HG02623 (cell line): Measurements from ENCODE around the gene TBC1D8.

Experiments
- ATAC-seq: cut with Tn5 transposase; IDR thresholded peaks from one replicate; pipeline ENCODE4 v1.9.1; 2021; ENCODE audit warnings: moderate library complexity; ENCODE audit not compliant: unreplicated experiment

TBC1D8 gene

DNA sequence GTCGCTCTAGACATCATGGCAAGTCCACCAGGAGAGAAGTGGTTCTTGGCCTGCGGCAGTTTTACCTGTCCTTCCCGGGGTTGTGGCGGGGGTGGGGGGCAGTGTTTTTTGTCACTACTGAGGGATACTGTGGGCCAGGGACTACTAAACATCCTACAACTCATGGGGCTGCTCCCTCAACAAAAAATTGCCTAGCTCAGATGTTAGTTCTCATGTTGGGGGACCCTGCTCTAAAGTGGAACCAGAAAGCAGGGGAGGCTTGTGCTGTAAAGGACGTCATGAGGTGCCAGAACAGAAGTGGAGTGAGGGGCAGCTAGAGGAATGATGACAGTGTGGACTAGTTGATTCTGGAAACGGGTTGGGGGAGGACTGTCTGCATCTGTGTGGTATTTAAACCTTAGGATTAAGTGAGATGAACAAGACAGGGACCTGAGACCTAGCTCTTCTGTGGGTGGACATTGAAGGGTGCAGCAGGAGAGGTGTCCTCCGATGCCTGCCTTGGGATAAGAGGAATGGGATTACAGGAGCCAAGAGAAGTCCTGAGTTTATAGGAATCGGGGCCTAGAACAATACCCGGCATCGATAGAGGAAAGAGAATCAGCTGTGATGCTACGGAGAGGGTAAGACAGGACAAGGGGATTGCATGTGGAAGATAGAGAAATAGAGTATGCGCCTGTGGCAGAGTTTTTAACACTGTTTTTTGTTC lies 146.4 kb downstream of the TBC1D8 start:
- ATAC-seq: no peak

- no peak for ATAC-seq
Measured at GRCh38 chr2:101003278-101003775, 147.9 kb downstream of the TBC1D8 start.

GRCh38 chr2:101002562-101003277 lies 148.5 kb downstream of the TBC1D8 start:
- no peak for ATAC-seq

- ATAC-seq: peak; percentile 97
Measured at GRCh38 chr2:101001691-101002561, 149.3 kb downstream of the TBC1D8 start, which contains the start of gene RPL31. TSS of gene RPL31 (plus strand) at chr2:101002289. CDS start at chr2:101002702, 413 bp downstream.

DNA sequence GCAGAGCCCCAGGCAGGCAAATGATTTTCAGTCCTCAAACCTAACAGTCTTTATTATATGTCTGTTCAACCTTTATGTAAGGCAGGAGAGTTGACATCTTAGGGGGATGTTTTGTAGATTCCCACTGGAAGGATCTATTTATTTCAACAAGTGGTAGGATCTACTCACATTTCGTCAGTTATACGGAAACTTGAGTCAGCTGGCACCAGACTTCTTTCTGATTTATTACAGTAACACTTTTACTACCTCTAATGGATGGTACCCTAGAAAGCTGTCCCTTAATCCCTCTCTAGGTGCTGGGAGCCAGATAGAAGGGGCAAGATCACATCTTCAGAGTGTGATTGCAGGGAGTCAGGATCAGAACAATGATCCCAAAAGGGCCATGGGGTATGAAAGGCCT lies 151.2 kb downstream of the TBC1D8 start:
- ATAC-seq: no peak

GRCh38 chr2:100998235-100998573 lies 153.0 kb downstream of the TBC1D8 start:
- ATAC-seq: no peak

DNA sequence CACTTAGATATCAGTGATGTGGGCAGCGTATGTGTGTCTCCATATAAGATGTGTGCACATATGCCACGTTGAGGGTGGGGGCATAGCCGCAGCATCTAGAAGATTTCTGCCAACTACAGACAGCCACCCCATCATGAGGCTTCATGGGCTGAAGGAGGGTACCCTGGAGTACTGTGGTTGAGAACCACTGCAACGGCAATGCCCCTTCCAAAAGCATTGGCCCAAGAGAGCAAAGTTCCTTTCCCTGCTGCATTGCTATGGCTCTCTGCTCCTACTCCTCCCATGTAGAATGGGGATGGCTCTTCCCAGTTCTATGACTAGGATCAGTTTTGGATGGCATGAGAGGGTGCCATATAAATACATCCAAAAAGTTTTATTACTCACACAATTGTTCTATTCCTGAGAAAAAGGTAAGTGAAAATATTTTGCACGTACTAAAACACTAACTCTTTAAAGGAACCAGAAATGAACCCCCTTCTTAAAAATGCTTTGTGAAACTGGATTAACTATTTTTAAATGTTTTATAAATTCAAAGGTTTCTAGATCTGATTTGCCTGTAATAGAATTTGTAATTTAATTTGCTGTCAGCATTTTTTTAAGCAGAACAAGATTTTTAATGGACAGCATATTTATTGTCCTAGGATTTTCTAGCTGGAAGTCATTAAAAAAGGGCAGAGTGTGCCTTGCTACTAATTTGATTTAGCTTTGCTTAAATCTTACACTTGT lies 153.5 kb downstream of the TBC1D8 start:
- ATAC-seq: no peak

GRCh38 chr2:100995309-100996075 lies 155.7 kb downstream of the TBC1D8 start:
- ATAC-seq: no peak

- ATAC-seq: no peak
Measured at GRCh38 chr2:100993294-100993693, 157.9 kb downstream of the TBC1D8 start.

DNA sequence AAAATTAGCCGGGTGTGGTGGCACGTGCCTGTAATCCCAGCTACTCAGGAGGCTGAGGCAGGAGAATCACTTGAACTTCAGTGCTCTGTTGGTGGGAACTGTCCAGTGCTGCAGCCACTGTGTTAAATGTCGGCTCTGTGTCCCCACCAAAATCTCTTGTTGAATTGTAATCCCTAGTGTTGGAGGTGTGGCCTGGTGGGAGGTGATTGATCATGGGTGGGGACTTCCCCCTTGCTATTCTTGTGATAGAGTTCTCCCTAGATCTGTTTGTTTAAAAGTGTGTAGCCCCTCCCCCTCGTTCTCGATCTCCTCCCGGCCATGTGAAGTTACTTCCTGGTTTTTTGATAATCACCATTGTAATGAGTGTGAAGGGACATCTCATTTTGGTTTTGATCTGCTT lies 158.9 kb downstream of the TBC1D8 start:
- no peak for ATAC-seq

DNA sequence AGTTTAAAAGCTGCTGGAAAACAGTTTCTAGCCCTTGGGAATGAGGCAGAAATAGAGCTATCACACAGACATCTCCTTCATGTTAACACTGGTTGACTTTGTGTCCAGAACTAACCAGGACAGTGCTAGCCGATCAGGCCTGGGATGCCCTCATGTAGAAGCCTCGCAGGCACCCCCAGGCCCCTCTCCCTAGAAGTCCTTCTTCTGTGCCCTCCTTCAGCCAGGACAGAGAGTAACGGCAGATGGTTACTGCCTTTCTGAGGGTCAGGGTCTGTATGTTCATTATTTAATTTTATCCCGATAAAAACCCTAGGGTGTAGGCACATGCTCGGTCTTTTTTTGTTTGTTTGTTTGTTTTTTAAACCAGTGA lies 159.8 kb downstream of the TBC1D8 start:
- no peak for ATAC-seq

DNA sequence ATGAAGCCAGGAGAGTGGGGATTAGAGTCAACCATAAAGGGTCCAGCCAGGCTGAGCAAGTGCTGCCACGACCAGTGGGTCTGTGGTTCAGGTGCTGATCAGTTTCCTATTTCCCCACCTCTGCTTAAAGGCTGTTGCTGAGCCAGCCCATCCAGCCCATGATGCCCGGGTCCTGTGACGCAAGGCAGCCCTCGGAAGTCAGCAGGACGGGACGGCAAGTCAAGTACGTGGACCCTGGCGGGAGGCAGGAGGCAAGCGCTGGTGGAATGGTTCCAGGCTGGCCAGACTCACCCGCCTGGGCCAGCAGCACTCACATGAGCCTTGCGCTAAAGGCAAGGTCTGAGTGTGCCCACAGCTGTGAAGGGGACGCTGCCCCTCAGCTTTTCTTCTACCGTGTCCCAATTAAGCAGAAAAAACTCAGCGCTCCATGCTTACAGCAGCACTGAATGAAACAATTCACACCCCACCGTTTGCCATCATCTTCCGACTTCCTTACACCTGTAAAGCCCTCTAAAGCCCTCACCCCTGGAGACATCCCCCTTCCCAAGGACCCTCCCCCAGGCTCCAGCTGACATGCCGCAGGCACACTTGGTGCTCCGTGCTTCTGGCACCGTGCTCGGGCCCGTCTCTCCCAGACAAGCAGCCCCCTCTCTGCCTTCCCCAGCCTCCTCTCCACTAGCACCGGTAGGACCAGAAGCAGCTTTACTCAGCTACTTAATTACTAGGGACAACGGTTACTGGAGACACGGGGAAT lies 160.4 kb downstream of the TBC1D8 start:
- ATAC-seq: no peak

GRCh38 chr2:100990166-100990565 lies 161.0 kb downstream of the TBC1D8 start:
- no peak for ATAC-seq

GRCh38 chr2:100989666-100990065 lies 161.5 kb downstream of the TBC1D8 start:
- ATAC-seq: no peak

- ATAC-seq: no peak
Measured at GRCh38 chr2:100988630-100989417, 162.4 kb downstream of the TBC1D8 start.

- ATAC-seq: no peak
Measured at GRCh38 chr2:100987974-100988373, 163.2 kb downstream of the TBC1D8 start.

DNA sequence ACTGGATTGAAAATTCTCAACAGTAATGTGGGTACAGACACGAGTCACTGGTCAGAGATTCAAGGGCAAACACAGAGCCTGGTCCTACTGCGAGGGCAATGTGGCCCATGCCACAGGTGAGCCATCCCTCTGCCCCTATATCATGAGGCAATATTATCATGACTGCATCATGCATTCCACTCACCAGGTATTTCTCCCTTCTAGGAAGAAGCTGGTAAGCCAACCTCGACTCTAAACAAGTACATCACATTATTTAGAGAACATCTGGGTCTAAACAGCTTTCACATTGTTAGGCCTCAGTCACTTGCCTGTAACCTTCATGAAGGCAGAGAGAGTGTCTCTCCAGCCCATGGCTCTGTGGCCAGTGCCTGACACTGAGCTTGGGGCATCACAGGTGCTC lies 163.6 kb downstream of the TBC1D8 start:
- no peak for ATAC-seq

- no peak for ATAC-seq
Measured at GRCh38 chr2:100986157-100986556, 165.0 kb downstream of the TBC1D8 start.

DNA sequence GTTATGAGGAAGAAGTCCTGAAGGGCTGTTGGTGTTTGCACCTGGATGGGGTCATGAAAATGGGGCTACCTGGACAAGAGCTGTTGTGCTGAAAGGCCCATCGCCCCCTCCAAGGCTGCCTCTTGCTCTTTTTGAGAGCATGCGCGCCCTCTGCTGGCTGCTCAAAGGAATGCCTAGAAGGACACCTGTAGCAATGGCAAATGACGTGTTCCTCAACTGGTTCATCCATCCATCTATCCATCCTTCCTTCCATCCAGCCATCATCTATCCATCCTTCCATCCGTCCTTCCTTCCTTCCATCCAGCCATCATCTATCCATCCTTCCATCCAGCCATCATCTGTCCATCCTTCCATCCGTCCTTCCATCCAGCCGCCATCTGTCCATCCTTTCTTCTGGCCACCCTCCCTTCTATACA lies 166.3 kb downstream of the TBC1D8 start:
- peak; percentile 66 for ATAC-seq
